GM19397 (cell line): ENCODE results near the gene LRRC53.

Experiments
- ATAC-seq: cut with Tn5 transposase; IDR thresholded peaks from one replicate; pipeline ENCODE4 v1.9.1; 2021; ENCODE audit warnings: mild to moderate bottlenecking, moderate library complexity; ENCODE audit not compliant: unreplicated experiment

LRRC53 gene

GRCh38 chr1:74504125-74504932 lies 8.1 kb downstream of the LRRC53 start:
- ATAC-seq = peak; percentile 92

DNA sequence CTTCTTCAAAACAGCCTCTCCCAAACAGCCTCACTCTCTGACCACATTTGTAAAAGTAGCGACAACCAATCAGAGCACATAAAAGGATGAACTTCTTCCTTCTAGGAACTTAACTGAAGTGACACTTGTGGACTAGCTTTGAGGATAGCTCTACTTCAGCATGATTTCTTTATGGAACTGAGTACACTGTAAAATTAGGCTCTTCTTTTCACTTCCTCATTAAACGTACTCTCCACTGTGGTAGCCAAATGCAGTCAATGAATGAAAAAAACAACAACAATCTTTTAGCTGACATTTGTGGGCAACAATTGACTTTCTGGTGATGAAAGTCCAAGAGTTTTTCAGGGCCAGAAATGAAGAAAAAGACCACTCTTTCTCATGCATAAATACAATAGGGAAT lies 9.6 kb downstream of the LRRC53 start:
- no peak for ATAC-seq

DNA sequence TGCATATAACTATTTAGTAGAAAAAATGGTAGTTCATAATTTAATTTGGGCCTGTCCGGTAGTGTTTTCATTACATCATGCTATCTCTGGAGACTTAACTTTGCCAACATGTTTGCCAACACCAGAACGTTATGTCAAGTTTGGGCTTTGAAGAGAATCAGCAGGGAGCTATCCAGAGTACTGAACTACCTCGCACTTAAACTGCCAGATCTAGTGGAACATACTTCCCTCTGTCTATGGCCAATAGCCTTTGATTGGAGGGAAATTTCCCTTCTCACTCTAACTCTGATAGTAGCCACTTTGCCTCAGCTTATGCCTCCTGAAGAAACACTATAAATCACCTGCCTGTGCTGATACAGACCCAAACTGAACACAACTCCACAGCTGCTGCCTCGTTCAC lies 10.0 kb downstream of the LRRC53 start:
- ATAC-seq = no peak

GRCh38 chr1:74498901-74499300 lies 13.5 kb downstream of the LRRC53 start:
- ATAC-seq = no peak

- ATAC-seq = no peak
These were observed 15.7 kb downstream of the LRRC53 start for GRCh38 chr1:74496669-74497068.

DNA sequence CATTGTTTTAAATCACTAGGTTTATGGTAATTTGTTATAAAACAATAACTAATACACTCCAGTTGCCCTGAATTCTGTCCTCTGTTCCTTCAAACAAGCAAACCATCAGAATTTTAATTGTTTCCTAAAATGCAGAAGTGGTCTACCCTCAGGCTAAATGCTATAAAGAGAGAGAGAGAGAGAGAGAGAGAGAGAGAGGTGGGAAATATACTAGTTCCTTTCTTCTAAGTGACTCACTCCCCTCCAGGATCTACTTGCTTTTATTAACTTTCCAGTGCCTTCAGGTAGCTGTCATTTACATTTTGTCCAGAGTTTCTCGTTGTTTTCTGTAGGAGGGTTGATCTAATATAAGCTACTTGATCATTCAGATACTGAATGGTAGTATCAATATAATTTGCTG lies 26.4 kb downstream of the LRRC53 start:
- no peak for ATAC-seq

- ATAC-seq = no peak
These were observed 26.8 kb downstream of the LRRC53 start for GRCh38 chr1:74485622-74486021.

- no peak for ATAC-seq
These were observed 30.8 kb downstream of the LRRC53 start for GRCh38 chr1:74481607-74482006.

GRCh38 chr1:74480068-74480467 lies 32.3 kb downstream of the LRRC53 start:
- no peak for ATAC-seq

DNA sequence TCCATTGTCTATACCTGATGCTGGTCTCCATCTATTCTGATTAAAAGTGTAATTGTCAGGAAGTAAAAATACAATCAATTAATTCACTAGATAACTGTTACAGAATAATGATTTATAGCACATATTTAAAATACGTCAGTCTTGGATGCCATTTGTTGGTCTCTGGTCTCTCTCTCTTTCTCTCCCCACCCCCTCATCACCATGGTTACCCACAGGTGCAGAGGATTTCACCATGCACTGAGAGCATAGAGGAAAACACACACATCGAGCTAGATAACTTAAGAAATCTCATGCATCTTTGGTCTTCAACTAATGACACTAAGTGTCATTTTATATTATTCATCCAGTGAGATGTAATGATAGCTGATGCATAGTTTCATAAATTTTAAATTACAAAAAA lies 33.4 kb downstream of the LRRC53 start:
- no peak for ATAC-seq

DNA sequence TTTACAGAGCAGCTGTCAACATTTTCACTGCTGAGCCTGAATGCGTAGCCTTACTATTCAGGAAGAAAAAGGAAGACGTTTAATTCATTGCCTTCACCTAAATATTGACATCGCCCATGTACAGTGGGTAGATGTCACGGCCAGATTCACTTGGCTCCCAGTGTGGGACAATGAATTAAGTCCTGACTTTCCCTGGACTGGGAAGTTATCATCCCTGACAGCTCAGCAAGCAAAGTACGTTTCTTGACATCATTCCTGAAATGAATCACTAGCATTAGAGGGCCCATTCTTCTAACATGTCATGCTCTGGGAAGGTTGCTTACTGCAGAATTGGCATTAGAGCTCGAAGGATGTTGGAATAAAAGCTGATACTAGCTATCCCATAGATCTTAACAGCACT lies 37.8 kb downstream of the LRRC53 start:
- no peak for ATAC-seq

DNA sequence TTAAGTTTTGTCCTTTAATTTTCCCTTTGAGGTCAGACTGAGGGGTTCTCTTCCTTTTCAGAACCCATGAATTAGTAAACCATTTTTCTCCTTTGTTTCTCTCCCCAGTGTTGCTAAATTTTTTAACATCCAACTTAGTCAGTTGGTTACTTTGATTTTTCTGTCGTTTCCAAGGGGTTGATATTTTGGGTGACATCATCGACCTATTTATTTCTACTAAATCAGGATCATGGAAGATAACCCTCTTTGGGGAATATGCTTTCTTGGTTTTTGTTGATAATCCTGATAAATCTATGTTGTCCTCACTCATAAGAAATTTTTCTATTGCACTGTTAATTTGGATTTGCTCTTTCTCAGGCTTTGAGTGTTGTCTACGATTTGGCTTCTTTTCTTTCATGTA lies 40.9 kb downstream of the LRRC53 start:
- ATAC-seq = no peak

DNA sequence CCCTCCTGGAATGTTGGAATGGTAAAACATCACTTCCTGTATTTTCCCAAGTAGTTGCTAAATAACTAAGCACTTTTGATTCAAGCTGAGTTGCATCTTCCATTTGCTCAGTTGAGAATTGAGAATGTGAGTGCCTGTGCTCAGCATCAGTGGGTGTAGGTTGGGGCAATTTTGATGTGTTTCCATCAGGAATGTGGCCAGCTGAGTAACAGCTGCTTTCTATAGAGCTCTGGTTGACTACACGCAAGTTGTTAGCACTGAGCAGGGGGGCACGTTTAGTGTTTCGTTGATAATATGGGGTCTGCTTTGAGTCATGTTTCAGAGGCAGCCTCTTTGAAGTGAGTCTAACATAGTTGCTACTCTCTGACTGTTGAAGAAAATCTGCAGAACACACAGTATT lies 41.5 kb downstream of the LRRC53 start:
- ATAC-seq = no peak

DNA sequence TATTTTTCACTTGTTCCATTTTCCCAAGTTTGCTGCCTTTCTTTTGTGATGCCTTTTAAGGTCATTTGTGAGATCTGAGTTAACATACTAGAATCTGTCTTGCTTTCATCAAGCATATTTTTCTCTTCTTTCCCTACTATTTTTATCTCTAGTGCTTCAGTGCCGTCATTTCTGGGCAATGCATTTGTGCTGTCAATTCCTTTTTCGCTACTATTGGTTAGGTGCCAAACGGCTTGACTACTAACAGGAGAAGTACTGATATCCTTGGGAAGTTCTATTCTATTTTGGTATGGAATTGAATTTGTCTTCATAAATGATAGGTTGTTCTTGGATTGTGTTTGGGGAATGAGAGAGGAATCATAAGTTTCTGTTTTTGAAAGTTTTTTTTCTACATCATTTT lies 42.2 kb downstream of the LRRC53 start:
- no peak for ATAC-seq

DNA sequence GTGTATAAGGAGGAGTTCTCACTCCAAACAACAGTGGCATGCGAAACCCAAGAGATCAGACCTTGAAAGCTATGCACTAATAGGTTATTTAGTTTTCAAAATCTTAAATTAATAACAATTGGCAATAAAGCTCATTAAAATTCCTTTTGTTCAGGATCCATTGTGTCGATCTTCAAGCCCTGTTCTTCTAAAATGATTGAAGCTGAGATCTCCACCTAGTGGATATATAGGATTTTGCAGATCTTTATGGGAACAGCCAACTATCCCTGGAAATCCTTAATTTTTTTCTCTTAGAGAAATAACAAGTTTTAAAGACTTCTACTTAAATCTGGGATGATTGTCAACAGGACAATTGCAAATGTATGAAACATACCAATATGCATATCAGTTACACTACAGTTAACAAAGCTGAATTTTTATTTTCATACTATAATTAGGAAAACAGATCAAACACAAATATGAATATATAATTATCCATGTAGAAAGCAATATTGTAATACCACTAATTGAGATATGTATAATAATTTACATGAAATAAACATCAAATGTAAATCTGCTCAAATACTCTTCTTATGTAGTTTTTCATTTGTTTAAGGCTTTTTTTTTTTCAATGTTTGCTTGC lies 43.3 kb downstream of the LRRC53 start:
- ATAC-seq = no peak

GRCh38 chr1:74467786-74468377 lies 44.5 kb downstream of the LRRC53 start:
- ATAC-seq = no peak

- ATAC-seq = no peak
These were observed 47.2 kb downstream of the LRRC53 start for GRCh38 chr1:74465193-74465681.

GRCh38 chr1:74464037-74464436 lies 48.4 kb downstream of the LRRC53 start:
- ATAC-seq = no peak

DNA sequence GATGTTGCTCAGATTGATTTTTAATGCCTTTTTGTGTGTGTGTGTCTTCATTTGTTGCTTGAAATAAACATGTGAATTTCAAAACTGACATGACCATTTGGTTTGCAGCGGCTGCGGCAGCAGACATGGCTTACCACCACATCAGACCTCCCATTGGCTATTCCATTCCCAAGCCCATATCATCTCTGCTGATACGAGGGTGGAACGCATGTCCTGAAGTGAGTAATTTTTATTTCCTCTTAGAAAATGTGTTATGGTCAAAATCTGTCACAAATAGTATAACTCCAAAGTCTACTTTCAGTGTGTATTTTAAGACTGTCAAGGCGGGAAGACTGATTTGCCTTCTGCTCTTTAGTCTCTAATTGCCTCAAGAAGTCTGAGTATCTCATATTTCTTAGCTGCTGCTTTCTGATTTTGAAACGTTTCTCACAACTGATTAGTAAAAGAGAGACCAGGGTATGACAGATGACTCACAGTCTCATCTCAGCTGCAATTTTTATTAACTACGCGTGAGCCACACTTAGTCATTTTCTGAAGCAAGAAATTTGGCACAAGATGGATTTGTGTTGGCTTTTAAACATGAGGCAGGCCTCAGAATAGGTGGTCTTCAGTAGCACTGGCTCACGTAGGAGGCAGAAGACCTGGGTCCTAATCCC lies 49.0 kb downstream of the LRRC53 start:
- no peak for ATAC-seq

GRCh38 chr1:74457253-74457652 lies 55.2 kb downstream of the LRRC53 start:
- no peak for ATAC-seq

DNA sequence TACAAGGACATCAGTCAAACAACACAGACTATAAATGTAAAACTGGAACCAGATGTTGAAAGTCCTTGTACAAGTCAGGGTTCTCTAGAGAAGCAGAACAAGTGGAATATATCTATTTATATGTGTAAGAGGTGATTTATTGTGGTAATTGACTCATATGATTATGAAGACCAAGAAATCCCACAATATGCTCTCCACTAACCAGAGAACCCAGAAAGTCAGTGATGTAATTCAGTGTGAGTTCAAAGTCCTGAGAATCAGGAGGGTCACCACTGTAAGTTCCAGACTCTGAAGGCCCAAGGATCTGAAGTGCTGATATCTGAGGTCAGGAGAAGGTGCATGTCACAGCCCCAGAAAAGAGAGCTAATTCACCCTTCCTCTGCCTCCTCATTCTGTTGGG lies 57.0 kb downstream of the LRRC53 start:
- no peak for ATAC-seq

- ATAC-seq = no peak
These were observed 59.1 kb downstream of the LRRC53 start for GRCh38 chr1:74453277-74453676.
